GM18870 (cell line): ENCODE results near the gene HNRNPA1L2.
A peak's percentile ranks its signal among the peaks of the same experiment; 100 is the strongest.
"Not testable (repeated sequence)": the region's sequence is repeated elsewhere in the genome, so short reads cannot be mapped to it uniquely, and the experiment has no call there.

ENCODE experiments used
- ATAC-seq: cut with Tn5 transposase; IDR thresholded peaks from one replicate; pipeline ENCODE4 v1.9.1; 2021; ENCODE audit warnings: moderate library complexity; ENCODE audit not compliant: unreplicated experiment

HNRNPA1L2 gene

DNA sequence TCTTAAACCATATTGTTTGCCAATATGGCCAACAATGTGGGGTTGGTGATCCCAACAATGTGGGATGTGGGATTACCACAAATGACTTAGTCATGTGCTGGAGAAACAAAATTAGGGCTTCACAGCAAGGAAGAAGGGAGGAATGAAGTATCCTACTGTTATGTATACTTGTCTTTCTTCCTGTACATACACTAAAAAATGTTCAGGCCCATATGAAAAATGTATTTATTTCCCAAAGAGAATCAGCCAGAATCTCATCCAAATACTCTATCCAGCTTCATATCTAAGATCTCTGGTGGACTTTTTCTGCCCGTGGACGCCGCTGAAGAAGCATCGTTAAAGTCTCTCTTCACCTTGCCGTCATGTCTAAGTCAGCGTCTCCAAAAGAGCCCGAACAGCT, at the start of gene HNRNPA1L2:
HNRNPA1L2 (plus strand) TSS at position 301 of the 400 bp plus-strand sequence; CDS start at position 363, 62 bp downstream.
- no peak for ATAC-seq

DNA sequence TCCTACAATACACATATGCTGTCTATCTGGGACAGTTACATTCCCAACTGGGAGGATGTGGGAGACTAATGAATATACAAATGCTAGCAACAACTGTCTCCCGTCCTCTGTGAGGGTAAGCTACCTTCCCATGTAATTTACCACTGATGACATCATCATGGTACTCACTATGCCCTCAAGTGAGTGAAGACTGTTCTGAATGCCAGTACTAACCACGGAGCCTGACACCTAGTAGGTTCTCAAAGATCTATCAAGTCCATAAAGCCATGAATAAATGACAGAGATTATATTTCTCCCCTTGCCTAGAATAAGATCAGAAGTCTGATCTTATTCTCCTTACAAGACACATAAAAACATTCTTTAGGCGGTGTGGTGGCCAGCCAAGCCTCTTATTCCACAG, 49.1 kb upstream of the HNRNPA1L2 start:
- not testable (repeated sequence) for ATAC-seq

DNA sequence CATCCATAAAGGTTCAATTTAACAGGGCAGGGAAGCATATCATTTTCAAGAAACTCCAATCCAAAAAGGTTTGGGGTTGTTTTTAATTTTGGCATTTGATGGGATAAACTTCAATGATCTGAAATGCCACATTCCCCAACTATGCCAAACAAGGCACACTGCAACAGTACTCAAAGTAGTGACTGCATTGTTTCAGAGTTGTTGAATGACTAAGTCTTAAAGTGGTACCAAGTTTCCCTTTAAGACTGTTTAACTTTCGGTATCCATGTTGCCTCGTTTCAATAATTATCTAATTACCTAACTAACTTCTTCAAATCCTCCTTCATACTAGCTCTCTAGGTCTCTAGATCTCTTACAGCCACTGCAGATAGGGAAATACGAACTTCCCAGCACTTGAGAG, 48.4 kb upstream of the HNRNPA1L2 start:
- peak; percentile 85 for ATAC-seq

DNA sequence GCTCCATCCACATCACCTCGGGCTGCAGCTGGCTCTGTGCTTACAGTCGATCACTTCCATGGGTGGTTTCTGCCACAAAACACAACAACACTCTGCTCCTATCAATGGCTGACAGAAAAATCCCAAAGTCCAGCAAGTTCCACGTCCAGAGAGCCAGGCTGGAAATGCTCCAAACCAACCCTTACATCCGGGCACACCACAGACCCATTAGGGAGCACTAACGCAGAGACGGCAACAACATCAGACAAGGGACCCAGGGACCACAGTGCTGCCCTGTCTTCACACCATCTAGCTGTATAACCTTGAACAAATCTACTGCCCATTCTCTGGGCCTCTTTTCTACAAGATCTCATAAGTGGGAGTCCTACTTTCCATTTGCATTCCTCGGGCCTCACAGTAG, 47.9 kb upstream of the HNRNPA1L2 start:
- ATAC-seq = not testable (repeated sequence)

DNA sequence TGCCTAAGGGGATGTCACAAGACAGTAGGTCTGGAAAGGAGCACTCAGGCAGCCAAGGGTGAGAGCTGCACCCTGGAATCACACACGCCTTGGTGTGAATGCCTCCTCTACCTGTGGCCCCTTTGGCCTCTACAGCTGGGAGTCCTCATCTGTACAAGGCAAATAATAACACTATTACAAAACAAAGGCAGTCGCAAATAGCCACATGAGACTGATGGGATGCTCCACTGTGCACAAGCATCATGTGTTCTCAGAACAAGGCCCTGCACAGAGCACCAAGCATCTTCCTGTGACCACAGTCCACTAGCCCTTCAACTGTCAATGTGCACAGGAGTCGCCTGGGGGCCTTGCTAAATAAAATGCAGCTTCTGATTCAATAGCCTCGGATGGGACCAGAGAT, 44.6 kb upstream of the HNRNPA1L2 start:
- no peak for ATAC-seq

DNA sequence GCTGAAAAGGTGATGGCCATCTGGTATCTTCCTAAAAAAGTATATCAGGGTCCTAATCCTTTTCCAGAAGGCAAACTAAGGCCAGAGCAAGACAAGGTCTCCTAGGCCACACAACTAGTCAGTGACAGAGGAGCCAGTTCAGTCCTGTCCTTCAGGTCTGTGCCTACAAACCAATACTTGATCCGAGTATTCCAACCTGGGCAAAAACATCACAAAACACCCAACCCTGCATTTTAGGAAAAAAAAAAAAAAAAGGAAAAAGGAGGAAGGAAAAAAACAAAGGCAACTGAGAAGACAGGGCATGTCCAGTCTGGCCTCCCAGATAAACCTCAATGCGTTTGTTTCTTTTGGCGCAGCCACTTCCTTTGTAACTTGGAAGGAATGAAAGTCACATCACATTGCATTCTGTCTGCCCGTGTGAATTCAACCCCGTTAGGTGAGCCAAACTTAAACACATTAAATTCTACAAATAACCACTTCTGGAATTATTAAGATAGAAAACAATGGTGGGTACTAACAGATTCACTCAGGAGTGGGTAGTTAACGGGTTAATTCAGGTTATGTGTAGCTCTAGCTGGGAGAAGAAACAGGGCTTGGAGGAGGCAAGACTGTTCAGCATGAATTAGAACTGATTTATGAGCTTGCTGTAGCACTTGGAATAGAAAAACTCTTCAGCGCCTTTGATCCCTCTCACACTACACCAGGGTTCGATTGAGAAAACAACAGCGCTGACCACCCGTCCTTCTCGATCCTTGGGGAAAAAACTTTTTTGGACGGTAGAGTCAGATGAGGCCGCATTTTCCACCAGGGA, 43.0 kb upstream of the HNRNPA1L2 start:
- peak; percentile 21 for ATAC-seq

DNA sequence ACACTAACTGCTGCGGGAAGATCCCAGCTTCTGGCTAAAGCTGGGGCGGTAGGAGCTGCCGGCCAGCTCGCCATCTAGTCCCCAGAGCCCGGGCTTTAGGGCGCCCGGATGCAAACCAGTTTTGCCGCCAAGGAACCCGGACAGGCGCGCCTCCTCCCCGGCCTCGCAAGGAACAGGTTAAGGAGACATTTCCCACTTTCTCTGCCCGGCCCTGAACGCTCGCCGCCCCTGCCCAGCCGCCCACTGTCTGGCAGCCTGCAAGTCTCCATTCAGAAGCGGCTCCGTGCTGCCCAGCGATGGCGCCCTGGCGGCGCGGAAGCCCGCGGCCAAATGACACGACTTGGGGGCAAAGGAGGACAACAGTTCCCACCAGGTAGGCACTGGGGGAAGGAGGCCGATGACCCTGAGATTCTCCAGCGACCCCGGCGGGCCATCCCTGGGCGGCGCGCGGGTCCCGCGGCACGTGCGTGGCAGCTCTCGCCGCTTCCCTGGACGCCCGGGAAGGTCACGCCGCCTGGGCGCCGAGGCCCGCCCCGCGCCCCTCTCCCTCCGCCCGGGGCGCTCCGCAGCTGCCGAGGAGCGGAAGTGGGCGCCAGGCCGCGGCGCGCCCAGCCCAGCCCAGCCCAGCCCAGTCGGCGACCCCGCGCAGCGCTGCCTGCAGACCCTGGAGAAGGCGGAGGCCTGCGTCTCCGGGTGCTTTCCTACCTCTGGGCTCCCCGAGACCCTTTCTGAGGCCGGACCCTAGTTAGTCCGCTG, 42.2 kb upstream of the HNRNPA1L2 start:
- ATAC-seq = peak; percentile 47

DNA sequence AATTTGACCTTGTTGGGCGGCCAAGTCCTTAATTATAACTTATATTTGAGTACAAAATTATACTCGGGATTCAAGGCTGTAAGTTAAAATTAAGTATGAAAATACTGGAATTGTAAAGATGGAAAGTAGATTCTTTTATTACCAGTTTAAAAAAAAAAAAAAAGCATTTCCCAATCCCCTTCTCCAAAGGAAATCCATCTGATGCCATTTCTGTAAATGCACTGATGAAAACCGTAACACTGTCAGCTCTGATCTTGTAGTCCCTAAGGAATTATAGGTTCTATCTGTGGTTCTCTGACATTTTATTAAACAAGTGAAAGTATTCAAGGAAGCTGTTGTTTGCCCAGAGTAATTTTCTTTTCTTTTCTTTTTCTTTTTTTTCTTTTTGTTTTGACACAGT, 41.6 kb upstream of the HNRNPA1L2 start:
- ATAC-seq = no peak

DNA sequence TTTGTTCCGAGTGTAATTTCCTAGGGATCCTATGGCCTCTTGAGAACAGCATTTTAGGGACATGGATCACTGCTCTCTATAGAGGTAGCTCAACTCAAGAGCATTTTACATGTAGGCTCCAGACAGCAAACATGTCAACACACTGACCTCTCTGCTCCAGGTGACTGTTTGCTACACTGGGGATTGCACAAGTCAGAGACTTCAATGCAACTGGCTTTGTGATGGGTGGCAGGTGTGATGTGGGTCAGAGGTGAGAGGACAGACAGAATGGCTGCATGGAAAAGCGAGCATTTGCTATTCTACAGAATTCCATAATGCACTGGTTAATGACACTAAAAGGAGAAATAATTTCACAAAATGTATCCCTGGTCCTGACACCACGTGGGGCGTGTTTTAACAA, 38.9 kb upstream of the HNRNPA1L2 start:
- not testable (repeated sequence) for ATAC-seq

DNA sequence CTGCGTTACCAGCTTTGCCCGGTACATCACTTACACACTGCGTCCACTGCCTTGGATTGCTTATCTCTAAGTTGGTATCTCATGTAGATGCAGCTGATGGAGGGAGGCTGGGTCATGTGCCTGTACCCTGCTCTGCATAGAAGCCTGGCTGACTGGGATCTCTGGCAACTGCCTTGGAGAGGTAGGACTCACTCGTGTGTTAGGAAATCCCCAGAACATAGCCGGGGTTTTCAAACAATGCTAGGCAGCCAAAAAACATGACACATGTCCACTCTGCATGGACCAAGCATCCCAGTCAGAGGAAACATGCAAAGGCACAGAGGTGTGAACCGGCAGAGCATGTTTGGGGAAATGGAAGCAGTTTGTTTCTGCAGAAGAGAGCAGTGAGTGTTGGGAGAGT, 36.1 kb upstream of the HNRNPA1L2 start:
- ATAC-seq = not testable (repeated sequence)

DNA sequence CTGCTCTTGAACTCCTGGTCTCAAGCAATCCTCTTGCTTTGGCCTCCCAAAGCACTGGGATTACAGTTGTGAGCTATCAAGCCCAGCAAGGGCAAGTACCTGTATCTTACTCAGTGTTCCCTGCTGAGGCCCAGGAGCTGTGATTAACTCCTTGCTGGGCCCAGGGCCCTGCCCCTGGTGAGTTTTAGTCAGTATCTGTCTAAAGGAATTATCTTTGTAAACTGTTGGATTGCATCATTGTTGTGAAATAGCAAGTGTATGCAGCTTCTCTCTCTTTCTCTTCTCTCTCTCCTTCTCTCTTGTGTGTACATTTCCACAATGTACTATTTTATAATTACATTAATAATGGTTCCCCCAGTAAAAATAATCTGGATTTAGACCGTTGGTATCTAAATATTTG, 35.4 kb upstream of the HNRNPA1L2 start:
- ATAC-seq = not testable (repeated sequence)

DNA sequence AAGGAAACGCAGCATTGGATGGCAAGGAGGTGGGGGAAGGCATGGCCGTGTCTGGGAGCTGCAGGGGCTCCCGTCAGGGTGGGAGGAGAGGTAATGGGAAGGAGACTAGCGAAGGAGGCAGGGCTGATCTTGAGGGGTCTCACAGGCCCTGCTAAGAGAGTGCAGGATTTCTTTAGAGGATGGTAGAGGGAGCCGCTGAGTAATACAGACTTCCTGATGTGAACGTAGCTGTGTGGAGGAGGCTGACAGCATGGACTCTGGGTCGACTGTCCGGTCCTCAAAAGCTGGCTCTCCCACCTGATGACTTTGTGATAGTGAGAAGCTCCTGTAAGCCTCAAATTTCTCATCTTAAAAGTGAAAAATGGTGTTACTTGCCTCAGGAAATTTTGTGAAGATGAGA, 34.0 kb upstream of the HNRNPA1L2 start:
- not testable (repeated sequence) for ATAC-seq

DNA sequence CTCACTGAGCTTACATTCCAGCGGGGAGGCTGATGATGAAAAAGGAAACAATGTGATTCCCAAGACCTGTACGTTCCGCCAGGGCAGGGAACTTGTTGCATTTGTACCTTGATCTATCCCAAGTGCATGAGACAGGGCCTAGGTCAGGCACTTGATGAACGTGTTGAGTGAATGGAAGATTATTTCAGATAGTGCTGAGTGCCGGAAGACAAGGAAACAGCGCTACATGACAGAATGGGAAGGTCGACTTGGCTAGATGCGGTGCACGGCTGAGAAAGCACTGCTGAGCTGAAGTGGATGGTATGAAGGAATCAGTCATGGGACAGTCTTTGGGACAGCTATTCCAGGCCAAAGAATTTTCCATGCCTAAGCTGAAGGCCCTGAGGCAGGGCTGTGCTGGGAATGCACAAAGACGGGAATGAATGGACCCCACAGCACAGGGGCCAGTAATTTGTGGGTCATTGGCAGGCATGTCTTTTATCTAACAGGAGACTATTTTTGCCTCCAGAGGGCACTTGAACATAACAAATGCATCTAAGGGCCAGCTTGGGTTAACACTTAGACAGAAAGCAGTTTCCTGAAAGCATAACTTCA, 33.1 kb upstream of the HNRNPA1L2 start:
- ATAC-seq = peak; percentile 81

DNA sequence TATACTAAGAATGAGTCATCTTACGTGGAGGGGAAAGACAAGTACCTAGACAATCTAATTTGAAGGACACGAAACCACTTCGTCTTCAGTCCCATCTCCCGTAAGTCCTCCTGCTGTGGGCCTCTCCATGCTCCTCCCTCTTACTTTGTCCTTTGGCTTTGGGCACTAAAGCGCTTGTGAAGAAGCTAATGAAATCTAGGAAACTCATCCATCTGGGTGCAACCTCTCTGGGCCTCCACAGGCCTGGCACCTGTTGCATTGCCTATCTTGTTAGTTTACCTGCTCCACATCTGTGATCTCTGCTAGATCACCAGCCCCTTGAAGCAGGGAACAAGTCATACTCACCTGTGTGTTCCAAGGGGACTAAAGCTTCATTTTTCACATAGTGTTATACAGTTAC, 32.1 kb upstream of the HNRNPA1L2 start:
- not testable (repeated sequence) for ATAC-seq

DNA sequence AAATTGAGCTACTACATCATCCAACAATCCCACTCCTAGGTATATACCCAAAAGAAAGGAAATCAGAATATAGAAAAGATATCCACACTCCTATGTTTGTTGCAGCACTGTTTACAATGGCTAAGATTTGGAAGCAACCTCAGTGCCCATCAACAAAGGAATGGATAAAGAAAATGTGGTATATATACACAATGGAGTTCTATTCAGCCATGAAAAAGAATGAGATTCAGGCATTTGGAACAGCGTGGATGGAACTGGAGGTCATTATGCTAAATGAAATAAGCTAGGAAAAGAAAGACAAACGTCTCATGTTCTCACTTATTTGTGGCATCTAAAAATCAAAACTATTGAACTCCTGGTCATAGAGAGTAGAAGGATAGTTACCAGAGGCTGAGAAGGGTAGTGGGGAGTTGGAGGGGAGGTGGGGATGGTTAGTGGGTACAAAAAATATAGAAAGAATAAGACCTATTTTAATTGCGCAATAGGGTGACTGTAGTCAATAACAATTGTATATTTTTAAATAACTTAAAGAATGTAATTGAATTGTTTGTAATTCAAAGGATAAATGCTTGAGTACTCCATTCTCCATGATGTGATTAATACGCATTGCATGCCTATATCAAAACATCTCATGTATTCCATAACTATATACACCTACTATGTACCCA, 27.0 kb upstream of the HNRNPA1L2 start:
- ATAC-seq = no peak

DNA sequence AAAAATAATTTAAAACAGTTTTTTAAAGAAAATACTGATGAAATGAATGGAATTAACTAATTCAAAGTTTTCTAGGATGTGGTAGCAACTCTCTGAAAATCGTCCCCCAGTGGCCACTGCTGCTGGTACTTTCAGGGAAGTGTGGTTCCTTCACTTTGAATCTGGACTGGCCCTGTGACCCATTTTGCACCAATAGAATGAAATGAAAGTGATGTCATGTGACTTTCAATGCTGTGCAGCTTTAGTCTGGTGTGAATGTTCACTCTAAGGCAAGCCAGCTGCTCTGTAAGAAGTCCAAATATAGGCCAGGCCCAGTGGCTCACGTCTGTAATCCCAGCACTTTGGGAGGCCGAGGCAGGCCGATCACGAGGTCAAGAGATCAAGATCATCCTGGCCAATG, 26.4 kb upstream of the HNRNPA1L2 start:
- no peak for ATAC-seq

DNA sequence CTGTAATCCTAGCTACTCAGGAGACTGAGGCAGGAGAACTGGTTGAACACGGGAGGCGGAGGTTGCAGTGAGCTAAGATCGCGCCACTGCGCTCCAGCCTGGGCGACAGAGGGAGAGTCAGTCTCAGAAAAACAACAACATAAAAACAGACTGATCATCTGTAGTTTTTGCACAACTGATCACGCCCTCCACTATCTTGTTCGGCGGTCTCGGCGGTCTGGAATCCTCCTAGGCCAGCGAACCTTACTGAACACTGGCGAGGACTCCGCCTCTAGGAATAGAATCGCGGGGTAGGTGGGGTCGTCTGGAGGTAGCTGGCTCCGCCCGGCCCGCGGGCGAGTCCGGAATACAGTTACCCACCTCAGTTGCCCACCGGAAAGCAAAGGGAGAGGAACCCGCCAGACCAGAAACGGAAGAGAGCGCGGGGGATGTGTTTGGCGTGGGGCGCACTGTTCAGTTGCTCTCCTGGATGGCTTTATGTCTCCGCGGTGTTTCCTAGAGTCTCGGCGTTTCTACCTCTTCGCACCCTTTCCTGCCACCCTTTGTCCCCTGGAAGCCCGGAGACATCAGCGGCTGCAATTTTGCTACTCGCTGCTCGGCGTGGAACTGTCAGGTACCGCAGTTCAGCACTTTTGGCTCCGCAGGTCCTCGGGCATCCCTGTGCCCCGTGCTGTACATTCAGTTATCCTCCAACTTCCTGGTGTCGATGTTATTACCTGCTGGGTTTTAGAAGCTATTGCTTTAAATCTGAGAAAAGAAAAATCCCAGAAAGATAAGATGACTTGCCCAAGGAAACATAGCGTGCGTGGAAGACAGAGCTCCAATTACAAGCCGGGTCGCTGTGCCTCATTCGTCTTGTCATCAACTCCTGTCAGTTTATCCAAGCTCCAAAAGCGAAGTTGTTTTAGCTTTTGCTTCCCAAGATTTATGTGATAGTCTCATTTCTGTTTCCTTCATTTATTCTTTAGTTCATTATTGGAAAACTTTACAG, 24.9 kb upstream of the HNRNPA1L2 start:
- ATAC-seq = peak; percentile 93

DNA sequence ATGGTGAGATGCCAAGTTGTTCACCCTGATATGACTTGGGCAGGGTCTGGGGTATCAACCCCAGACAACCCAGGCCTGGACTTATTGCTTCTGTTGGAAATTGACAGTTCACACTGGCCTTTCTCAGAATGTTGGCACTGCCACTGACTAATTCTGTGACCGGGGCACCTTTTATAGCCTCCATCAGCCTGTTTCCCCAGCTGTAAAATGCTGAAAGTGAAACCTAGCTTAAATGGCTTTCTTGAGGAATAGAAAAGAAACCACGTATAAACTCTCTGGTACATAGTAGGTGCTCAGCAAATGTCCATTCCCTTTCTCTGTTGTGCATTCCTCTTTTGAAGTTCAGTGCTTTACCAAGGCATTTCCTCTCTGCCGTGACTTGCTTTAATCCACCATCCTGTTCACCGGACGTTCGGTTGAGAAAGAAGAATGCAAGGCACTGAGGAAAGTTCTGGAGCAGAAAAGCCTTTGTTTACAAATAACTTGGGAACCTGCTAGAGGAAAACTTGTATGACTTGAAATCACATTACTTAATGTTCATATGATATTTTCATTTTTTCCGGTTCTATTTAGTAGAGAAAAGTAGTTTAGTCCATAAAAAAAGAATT, 11.0 kb upstream of the HNRNPA1L2 start:
- peak; percentile 68 for ATAC-seq

DNA sequence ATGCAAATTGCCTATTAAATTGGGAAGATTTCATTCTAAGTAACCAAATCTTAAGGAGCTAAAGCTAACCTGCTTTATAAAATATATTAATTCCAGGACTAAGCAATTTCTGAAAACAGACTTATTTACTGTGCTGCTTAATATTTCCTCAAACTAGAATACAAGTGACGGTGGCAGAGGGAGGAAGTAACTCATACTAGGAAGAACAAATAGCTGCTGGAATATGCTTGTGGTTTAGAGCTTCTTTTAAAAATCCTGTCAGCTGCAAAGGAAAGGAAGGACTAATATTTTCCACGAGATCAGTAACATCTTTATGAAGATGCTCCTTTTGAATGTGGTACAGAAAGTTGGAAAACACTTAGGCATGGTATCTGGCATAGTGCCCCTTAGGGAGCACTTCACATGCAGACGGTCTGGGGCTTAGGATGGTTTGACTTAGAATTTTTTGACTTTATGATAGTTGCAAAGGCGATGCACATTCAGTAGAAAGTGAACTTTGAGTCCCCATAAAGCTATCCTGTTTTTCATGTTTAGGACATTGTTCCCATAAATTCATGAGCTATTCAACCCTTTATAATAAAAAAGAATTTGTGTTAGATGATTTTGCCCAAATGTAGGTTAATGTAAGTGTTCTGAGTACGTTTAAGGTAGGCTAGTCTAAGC, 3.4 kb upstream of the HNRNPA1L2 start:
- ATAC-seq = no peak
